Thymus (tissue), 11 donors: ENCODE results near the gene SERP2. TPM values are rescaled to one million over a fixed set of nuclear protein-coding genes. Genes with fewer than 3 reads are reported as not detected.
A peak's percentile ranks its signal among the peaks of the same experiment; 100 is the strongest.

ENCODE experiments used
- DNase-seq, 9 donors: peaks; one replicate each; pipeline ENCODE4 v3.0.0-alpha.2; 2013; ENCODE audit warnings: low spot score in 9 of 9, low read depth in 6 of 9, missing footprints in 1 of 9
- H3K27ac ChIP-seq, 2 donors: one replicate each; pipeline ENCODE4 v1.5.1; 2013; ENCODE audit warnings: control low read depth in 1 of 2, low read depth in 1 of 2, low read length in 1 of 2, mild to moderate bottlenecking in 1 of 2, moderate library complexity in 1 of 2
- H3K27me3 ChIP-seq, 2 donors: one replicate each; pipeline ENCODE4 v1.5.1; 2013; ENCODE audit warnings: low read length in 1 of 2; ENCODE audit not compliant: control insufficient read depth in 2 of 2, insufficient read depth in 1 of 2
- H3K36me3 ChIP-seq, 2 donors: one replicate each; pipeline ENCODE4 v1.5.1; 2013; ENCODE audit warnings: low read length in 1 of 2, mild to moderate bottlenecking in 1 of 2, moderate library complexity in 1 of 2; ENCODE audit not compliant: control insufficient read depth in 2 of 2, insufficient read depth in 2 of 2
- H3K4me1 ChIP-seq, 2 donors: one replicate each; pipeline ENCODE4 v1.5.1; 2013; ENCODE audit warnings: low read length in 2 of 2; ENCODE audit not compliant: control insufficient read depth in 2 of 2, insufficient read depth in 2 of 2
- H3K4me3 ChIP-seq, 2 donors: one replicate each; pipeline ENCODE4 v1.5.1; 2013; ENCODE audit warnings: low read length in 2 of 2, control low read depth in 1 of 2, mild to moderate bottlenecking in 1 of 2
- H3K9me3 ChIP-seq, 2 donors: one replicate each; pipeline ENCODE4 v1.5.1; 2013; ENCODE audit warnings: low read length in 1 of 2, mild to moderate bottlenecking in 1 of 2; ENCODE audit not compliant: control insufficient read depth in 2 of 2, insufficient read depth in 1 of 2
- WGBS: extraction: QIAGEN DNeasy Blood & Tissue Kit; methylation state at CpG from one replicate; pipeline ENCODE4 v1.1.7; 2013; 5-methylcytosine and 5-hydroxymethylcytosine counted together
- polyA plus RNA-seq: library from polyadenylated mRNA; stranded (reverse); fragments of 200-250 nt; gene quantifications from one replicate; pipeline ENCODE4 v1.2.3, GENCODE V29; 2013
- total RNA-seq: library from RNA; stranded (reverse); fragments of 120-200 nt; gene quantifications from one replicate; pipeline ENCODE4 v1.2.4, GENCODE V29; 2013
- donor health status: healthy.

Gene SERP2
- total and polyA plus RNA-seq, 2 donors = 5.5 to 9.4 TPM

DNA sequence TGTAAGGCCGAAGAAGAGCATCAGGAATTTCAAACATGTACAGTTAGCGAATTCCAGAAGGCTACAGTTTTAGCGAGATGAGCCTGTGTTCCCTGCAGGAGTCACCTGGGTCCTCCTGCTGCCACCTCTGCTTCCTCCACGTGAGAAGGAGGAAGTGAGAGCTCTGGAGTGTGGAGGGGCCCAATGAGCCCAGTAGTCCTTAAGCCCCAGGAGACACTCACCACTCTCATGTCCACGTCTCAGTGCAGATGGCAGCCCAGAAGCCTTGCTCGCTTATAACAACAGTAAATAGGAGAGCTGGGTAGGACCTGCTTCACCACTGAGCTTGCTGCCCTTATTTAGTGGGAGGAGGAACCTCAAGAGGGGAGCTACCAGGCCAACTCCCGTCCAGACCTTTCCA is 44.3 kb downstream of the SERP2 start:
- Histone ChIP-seq H3K9me3 (peaks cover 0 to 4% of the 10 kb centered on the region in 2 donors), H3K27ac (no peak overlapping the region), H3K4me1 (peaks cover 7 to 23% of the 10 kb centered on the region in 2 donors), H3K4me3 (no peak overlapping the region), H3K27me3 (no peaks in the 10 kb centered on the region), H3K36me3 (no peaks in the 10 kb centered on the region)
- 80% methylated on average over 7 of the region's 7 CpGs for WGBS
- DNase-seq = no peak

DNA sequence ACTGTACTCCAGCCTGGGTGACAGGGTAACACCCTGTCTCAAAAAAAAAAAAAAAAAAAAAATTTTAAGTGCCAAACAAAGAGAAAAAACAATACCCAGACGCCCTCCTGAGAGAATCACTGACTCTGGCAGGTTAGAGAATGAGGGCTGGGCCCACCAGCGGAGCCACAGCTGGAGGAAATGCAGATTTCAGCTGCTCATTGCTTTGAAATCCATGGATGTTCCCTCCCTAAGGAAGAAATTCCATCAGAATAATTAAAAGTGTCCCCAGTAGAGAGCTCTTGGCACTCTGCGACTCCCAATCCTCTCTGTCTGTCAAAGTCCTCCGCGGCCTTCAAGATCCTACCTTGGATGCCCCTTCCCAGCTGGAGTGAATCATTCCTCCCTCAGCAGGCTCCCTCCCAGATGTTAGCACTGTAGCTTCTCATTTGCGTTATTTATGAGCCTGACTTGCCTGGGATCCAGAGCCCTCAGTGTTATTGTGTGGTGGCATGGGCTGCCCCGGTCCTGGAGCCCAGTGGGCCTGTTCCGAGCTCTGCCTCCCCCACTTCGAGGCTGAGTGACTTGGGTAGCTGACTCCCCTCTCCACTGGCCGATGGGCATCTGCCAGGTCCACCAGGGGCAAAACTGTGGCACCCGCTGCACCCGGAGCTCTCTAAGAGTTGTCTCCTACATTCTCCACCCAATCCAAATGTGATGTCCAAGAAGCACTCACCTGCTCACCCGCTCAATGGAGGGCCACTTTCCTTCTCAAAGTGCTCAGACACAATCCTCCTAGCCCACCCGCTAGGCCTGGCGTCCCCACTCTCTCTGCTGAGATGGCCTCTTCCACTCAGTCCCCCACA is 47.0 kb downstream of the SERP2 start:
- no peak for DNase-seq
- Histone ChIP-seq H3K36me3 (no peaks in the 10 kb centered on the region), H3K9me3 (peaks cover 0 to 4% of the 10 kb centered on the region in 2 donors), H3K4me3 (no peak overlapping the region), H3K27me3 (no peaks in the 10 kb centered on the region), H3K27ac (no peak overlapping the region), H3K4me1 (peaks cover 11 to 35% of the 10 kb centered on the region in 2 donors)
- 92% methylated on average over 15 of the region's 15 CpGs for WGBS

DNA sequence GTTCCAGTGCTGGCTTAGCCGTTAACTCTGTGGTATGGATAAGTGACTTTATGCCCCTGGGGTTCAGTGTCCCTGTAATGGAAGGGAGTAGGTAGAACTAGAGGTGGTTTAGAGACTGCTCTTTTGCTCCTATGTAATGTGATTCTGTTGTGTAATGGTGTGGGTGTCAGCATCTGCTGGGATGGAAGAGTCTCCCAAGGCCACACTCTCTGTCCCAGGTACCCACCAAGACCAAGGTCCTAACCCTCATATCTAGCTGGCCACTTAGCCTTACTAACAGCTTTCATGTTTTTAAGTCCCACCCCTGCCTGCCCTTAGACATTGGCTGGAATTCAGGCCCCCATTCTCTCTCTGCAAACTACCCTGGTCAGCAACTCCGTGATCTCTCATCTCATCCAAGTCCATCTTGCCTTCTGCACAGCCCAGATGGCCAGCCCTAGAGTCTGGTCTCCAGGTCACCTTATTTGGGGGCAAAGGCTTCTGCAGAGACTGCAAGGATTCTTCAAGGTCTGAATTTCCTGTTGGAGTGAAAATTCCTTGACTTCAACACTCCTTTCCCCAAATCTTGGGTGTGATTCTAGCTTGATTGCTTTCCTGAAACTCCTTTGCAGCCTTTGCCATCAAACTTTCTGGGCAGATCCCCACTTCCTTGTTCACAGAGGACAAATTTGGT is 48.4 kb downstream of the SERP2 start:
- Histone ChIP-seq H3K9me3 (no peaks in the 10 kb centered on the region), H3K36me3 (no peaks in the 10 kb centered on the region), H3K27me3 (no peaks in the 10 kb centered on the region), H3K4me3 (no peak overlapping the region), H3K4me1 (peaks cover 8 to 31% of the 10 kb centered on the region in 2 donors), H3K27ac (no peak overlapping the region)
- 98% methylated on average over 2 of the region's 2 CpGs for WGBS
- no peak for DNase-seq

DNA sequence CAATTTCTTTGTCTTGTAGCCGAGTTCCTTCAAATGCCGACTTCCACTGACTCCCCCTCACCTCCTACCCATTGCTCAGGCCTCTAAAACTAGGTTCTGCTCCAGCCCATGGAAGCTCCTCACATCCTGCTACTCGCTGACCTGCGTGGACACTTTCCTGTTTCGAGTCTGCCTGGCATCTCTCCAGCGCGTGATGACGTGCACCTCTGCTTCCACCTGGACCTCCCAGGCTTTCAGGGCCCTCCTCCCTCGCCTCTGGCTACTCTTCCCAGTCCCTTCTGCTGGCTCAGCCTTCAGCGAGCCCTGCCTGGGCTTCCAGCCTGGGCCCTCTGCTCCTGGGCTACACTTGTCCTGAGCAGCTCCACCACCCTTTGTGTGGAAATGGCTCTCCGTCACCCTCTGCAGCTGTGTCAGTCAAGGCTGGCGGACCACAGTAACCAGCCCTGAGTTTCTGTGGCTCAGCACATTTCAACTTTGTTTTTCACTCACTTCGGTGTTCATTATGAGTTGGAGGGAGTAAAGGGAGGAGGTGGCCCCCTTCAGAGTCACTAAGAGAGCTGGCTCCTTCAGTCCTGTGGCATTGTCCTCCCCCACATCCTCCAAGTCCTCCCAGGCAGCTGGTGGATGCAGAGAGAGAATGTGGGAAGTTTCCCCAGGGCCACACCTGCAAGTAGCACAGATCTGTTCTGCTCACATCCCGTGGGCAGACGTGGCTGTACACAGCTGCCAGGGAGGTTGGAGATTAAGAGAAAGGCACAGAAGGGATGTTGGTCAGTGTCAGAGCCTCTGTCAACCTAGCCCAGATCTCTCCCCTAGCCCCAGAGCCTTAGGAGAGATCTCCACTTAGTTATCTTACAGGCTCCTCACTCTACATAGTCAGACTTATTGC is 49.4 kb downstream of the SERP2 start:
- Histone ChIP-seq H3K4me1 (peaks cover 7 to 26% of the 10 kb centered on the region in 2 donors), H3K36me3 (no peaks in the 10 kb centered on the region), H3K27ac (peak overlapping the region in 1 of 2 donors; percentile 58), H3K9me3 (no peaks in the 10 kb centered on the region), H3K27me3 (no peaks in the 10 kb centered on the region), H3K4me3 (no peak overlapping the region)
- DNase-seq = peak in 1 of 9 donors; percentile 58
- 60% methylated on average over 15 of the region's 15 CpGs for WGBS

DNA sequence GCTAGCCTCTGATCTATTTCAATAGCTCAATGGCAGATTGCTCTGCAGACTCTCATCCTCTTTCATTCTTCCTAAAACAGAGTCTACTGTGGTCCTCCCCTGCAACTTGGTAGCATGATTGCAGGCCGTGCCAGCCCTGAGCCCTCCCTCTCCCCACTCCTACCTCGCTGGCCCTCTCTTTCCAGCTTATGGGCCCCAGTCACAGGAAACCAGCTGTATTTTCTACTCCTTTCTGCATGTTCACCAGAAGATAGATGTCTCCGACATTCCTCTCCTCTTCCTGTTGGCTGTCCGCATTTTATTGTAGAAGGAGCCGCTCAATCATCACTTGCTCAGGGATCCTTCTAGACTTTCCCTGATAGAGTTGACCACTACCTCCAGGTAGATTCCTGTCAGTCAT is 50.2 kb downstream of the SERP2 start:
- WGBS = 94% methylated on average over 5 of the region's 5 CpGs
- DNase-seq = no peak
- Histone ChIP-seq H3K36me3 (no peaks in the 10 kb centered on the region), H3K9me3 (no peaks in the 10 kb centered on the region), H3K4me3 (no peak overlapping the region), H3K27me3 (no peaks in the 10 kb centered on the region), H3K4me1 (peaks cover 6 to 25% of the 10 kb centered on the region in 2 donors), H3K27ac (no peak overlapping the region)

DNA sequence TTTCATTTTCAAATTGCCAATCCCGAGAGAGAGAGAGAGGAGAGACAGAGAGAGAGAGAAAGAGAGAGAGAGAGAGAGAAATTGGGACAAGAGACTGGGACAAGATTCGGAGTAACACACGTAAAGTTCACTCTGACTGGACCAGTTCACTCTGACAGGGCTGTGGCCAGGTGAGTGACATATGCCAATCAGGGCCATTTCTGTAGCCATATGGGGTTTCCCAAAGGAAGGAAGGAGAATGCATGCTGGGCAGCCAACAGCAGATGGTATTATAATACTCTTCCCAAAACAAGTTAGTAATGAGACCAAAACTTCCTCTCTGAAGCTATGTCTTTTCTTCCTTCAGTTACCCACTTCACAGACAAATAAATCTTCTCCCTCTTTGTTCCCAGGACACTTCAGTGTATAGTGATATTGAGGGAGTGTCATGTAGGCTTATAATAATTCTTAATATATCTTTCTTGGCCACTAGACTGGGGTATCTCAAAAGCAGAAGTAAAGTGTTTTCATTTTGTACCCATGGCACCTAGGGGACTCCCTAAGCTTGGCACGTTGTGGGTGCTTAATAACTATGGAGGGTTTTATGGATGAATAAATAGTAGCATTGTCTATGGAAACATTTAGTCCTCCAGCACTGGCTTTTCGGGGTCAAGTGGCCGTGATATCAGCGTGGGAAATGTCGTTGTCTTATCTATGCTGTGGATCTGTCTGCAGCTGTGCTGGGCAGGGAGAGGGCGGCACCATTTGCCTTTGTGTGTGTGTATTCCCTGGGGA is 51.6 kb downstream of the SERP2 start:
- no peaks in the 10 kb centered on the region for H3K27me3 ChIP-seq
- H3K36me3 ChIP-seq = no peaks in the 10 kb centered on the region
- H3K27ac ChIP-seq = no peak overlapping the region
- H3K4me1 ChIP-seq = peaks cover 6 to 25% of the 10 kb centered on the region in 2 donors
- no peaks in the 10 kb centered on the region for H3K9me3 ChIP-seq
- DNase-seq = no peak
- WGBS = 68% methylated on average over 9 of the region's 9 CpGs
- no peak overlapping the region for H3K4me3 ChIP-seq

DNA sequence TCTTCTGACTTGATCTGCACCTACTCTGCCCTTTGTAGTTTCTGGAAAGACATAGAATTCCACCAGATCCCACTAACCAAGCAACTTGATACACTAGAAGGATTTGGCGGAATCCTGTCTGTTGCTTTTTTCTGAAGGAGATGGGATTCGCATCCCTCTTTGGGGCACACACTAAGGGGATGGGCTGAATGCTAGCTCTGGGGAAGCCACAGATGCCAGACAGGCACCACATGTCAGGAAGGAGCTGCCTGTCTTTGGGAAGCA is 52.1 kb downstream of the SERP2 start:
- 99% methylated on average over 2 of the region's 2 CpGs for WGBS
- DNase-seq = no peak
- H3K27me3 ChIP-seq = no peaks in the 10 kb centered on the region
- no peak overlapping the region for H3K4me3 ChIP-seq
- no peak overlapping the region for H3K27ac ChIP-seq
- H3K9me3 ChIP-seq = no peaks in the 10 kb centered on the region
- peaks cover 6 to 25% of the 10 kb centered on the region in 2 donors for H3K4me1 ChIP-seq
- no peaks in the 10 kb centered on the region for H3K36me3 ChIP-seq

DNA sequence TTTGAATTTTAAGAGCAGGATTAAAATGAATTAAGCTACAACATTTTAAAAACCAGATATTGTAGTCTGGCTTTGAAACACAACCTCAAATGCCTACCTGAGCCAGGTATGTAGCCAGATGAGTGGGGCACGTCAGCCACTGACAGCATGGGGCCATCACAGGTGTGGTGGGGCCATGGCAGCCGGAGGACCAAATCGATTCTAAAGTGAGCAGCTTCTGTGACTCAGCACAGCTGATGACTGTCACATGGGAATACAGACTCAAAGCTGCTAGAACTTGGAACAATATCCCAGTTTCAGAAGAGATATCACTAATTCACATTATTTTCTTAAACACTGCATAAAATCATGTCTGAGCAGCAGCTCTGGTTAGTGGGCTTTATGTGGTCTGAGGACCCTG is 52.8 kb downstream of the SERP2 start:
- H3K4me1 ChIP-seq = peaks cover 6 to 25% of the 10 kb centered on the region in 2 donors
- no peaks in the 10 kb centered on the region for H3K9me3 ChIP-seq
- no peaks in the 10 kb centered on the region for H3K27me3 ChIP-seq
- H3K27ac ChIP-seq = no peak overlapping the region
- no peaks in the 10 kb centered on the region for H3K36me3 ChIP-seq
- no peak overlapping the region for H3K4me3 ChIP-seq
- no peak for DNase-seq
- 94% methylated on average over 3 of the region's 3 CpGs for WGBS
